Omental fat pad (tissue), 4 donors: ENCODE results near the gene FMO5. TPM values are rescaled to one million over a fixed set of nuclear protein-coding genes. Genes with fewer than 3 reads are reported as not detected.

Experiments used
- ATAC-seq: fragments of 150-250 bp; one replicate; pipeline ENCODE4 v1.9.1; 2016; ENCODE audit warnings: mild to moderate bottlenecking, moderate library complexity; ENCODE audit not compliant: low FRiP score
- DNase-seq: peaks from one replicate; pipeline ENCODE4 v3.0.0-alpha.2; 2019; ENCODE audit warnings: low spot score
- total RNA-seq, 4 donors: library from RNA; depleted of rRNA; stranded (reverse); fragments of >200 nt; gene quantifications; one replicate each; pipeline ENCODE4 v1.1.0, GENCODE V29; 2016
- TF ChIP-seq, protein P1 (sequence below), 3 donors: fragments of 450-650 bp; IDR thresholded peaks; one replicate each; pipeline ENCODE4 v1.5.1; 2016 to 2017; ENCODE audit warnings: antibody characterized with exemption in 3 of 3, mild to moderate bottlenecking in 3 of 3, moderate library complexity in 2 of 3

The FMO5 gene
- total RNA-seq, 4 donors from 2014 or later: 2.0 to 9.6 (median 2.8) TPM

- ATAC-seq (peak; percentile 64), DNase-seq (no peak)
- TF ChIP-seq, protein P1, sequence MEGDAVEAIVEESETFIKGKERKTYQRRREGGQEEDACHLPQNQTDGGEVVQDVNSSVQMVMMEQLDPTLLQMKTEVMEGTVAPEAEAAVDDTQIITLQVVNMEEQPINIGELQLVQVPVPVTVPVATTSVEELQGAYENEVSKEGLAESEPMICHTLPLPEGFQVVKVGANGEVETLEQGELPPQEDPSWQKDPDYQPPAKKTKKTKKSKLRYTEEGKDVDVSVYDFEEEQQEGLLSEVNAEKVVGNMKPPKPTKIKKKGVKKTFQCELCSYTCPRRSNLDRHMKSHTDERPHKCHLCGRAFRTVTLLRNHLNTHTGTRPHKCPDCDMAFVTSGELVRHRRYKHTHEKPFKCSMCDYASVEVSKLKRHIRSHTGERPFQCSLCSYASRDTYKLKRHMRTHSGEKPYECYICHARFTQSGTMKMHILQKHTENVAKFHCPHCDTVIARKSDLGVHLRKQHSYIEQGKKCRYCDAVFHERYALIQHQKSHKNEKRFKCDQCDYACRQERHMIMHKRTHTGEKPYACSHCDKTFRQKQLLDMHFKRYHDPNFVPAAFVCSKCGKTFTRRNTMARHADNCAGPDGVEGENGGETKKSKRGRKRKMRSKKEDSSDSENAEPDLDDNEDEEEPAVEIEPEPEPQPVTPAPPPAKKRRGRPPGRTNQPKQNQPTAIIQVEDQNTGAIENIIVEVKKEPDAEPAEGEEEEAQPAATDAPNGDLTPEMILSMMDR (IDR thresholded peaks at IDR 0.05): no peak
Measured at GRCh38 chr1:147264158-147264768, 39.1 kb upstream of the FMO5 start.

- ATAC-seq (no peak), DNase-seq (no peak)
- TF ChIP-seq, protein P1 (IDR thresholded peaks at IDR 0.05): no peak
Measured at GRCh38 chr1:147260956-147261355, 35.8 kb upstream of the FMO5 start.

DNA sequence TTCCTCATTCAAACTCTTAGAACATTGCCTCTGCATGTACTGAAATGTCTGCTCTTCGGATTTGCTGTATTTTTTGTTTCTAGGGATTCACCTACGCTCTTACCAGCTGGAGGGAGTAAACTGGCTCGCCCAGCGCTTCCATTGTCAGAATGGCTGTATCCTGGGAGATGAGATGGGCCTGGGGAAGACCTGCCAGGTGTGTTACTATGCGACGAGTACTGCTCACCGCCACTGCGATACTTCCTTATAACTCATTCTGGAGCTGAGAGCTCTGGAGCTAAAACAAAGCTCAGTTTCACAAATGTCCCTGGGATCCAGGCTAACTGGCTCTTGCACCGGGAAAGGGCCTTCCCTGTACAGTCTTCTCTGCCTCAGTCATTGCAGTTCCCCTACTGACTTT is 27.4 kb upstream of the FMO5 start:
- DNase-seq: no peak
- TF ChIP-seq, protein P1 (IDR thresholded peaks at IDR 0.05): no peak
- ATAC-seq: no peak

GRCh38 chr1:147247656-147248238 is 22.6 kb upstream of the FMO5 start:
- ATAC-seq (no peak), DNase-seq (no peak)
- TF ChIP-seq, protein P1 (IDR thresholded peaks at IDR 0.05): no peak

DNA sequence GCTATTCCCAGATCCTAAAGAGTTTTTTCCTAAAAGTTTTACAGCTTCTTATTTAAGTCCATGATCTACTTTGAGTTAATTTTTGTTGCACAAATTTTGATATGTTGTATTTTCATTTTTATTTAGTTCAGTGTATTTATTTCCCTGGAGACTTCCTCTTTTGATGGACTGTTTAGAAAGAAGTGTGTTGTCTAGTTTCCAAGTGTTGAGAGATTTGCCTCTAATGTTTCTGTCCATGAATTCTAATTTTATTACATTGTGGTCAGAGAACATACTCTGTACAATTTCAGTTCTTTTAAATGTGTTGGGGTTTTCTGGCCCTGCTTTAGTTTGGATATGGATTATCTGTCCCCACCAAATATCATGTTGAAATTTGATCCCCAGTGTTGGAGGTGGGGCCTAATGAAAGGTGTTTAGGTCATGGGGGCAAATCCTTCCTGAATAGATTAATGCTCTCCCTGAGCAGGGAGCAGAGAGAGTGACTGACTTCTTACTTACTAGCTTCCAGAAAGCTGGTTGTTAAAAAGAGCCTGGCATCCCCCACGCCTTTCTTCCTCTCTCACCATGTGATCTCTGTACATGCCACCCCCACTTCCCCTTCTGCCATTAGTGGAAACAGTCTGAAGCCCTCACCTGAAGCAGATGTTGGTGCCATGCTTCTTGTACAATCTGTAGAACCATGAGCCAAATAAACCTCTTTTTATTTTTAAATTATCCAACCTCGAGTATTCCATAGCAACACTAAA is 21.9 kb upstream of the FMO5 start:
- DNase-seq (no peak), ATAC-seq (no peak)
- TF ChIP-seq, protein P1 (IDR thresholded peaks at IDR 0.05): no peak

DNA sequence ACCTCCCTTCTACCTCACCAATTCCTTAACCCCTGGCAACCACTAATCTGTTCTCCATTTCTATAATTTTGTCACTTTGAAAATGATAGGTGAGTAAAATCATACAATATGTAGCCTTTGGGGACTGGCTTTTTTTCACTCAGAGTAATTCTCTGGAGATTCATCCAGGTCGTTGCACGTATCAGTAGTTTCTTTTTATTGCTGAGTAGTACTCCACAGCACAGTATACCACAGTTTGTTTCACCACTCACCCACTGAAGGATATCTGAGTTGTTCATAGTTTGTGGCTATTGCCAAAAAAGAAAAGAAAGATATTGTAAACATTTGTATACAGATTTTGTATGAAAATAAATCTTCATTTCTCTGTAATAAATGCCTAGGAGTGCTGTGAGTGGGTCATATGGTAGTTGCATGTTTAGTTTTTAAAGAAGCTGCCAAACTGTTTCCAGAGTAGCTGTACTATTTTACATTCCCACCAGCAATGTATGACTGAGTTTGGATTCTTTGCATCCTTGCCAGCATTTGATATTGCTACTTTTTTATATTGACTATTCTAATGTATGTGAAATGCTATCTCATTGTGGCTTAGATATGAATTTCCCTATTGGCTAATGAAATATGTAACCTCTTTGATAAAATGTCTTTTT is 21.0 kb upstream of the FMO5 start:
- TF ChIP-seq, protein P1 (IDR thresholded peaks at IDR 0.05): no peak
- DNase-seq (no peak), ATAC-seq (no peak)
